Measurements from ENCODE around the gene CARMIL3.

CARMIL3 gene

GRCh38 chr14:24077086-24077485 is 25.3 kb downstream of the CARMIL3 start:
- DNase-seq: no peak

- DNase-seq: no peak
Measured at GRCh38 chr14:24078146-24078545, 26.3 kb downstream of the CARMIL3 start.

GRCh38 chr14:24079491-24080141 is 27.8 kb downstream of the CARMIL3 start:
- no peak for DNase-seq

- DNase-seq: no peak
Measured at GRCh38 chr14:24080142-24080530, 28.3 kb downstream of the CARMIL3 start.

GRCh38 chr14:24080888-24081738 is 29.3 kb downstream of the CARMIL3 start:
- DNase-seq: peak; percentile 13 to 14

GRCh38 chr14:24081739-24082211 is 30.0 kb downstream of the CARMIL3 start:
- no peak for DNase-seq

- DNase-seq: no peak
Measured at GRCh38 chr14:24082411-24083080, 30.7 kb downstream of the CARMIL3 start.

GRCh38 chr14:24083462-24083861 is 31.7 kb downstream of the CARMIL3 start:
- DNase-seq: no peak

GRCh38 chr14:24084440-24084839 is 32.6 kb downstream of the CARMIL3 start:
- DNase-seq: no peak

GRCh38 chr14:24085215-24085614 is 33.4 kb downstream of the CARMIL3 start:
- DNase-seq: no peak

GRCh38 chr14:24086193-24086955 is 34.6 kb downstream of the CARMIL3 start:
- no peak for DNase-seq

- DNase-seq: no peak
Measured at GRCh38 chr14:24087004-24087403, 35.2 kb downstream of the CARMIL3 start.

GRCh38 chr14:24088095-24088494 is 36.3 kb downstream of the CARMIL3 start:
- no peak for DNase-seq

GRCh38 chr14:24089890-24090289 is 38.1 kb downstream of the CARMIL3 start:
- DNase-seq: no peak

GRCh38 chr14:24092110-24092504 is 40.3 kb downstream of the CARMIL3 start:
- DNase-seq: no peak

GRCh38 chr14:24092505-24093206 is 40.8 kb downstream of the CARMIL3 start:
- no peak for DNase-seq

GRCh38 chr14:24093207-24093900 is 41.5 kb downstream of the CARMIL3 start:
- no peak for DNase-seq

- DNase-seq: peak; percentile 68 to 89
Measured at GRCh38 chr14:24093901-24094840, 42.4 kb downstream of the CARMIL3 start, which contains the start of gene PCK2. TSS of gene PCK2 (plus strand) at chr14:24094311. CDS start at chr14:24094406, 95 bp downstream.

GRCh38 chr14:24094841-24095270 is 43.0 kb downstream of the CARMIL3 start:
- no peak for DNase-seq
